HepG2 (cell line): ENCODE results near the gene APBA1. TPM values are rescaled to one million over a fixed set of nuclear protein-coding genes. Genes with fewer than 3 reads are reported as not detected.

Experiments
- BORCS8-MEF2B ChIP-seq: sonication (generic); formaldehyde crosslinking; IDR thresholded peaks from 2 replicates; pipeline ENCODE4 v1.8.0; 2022; ENCODE audit warnings: mild to moderate bottlenecking, missing genetic modification reagents
- CCAR2 ChIP-seq: fragments of 200-400 bp; formaldehyde crosslinking; optimal IDR thresholded peaks from 2 replicates; pipeline ENCODE3; 2018; ENCODE audit warnings: low read depth, mild to moderate bottlenecking, low read length, moderate library complexity
- CENPT ChIP-seq: sonication (generic); formaldehyde crosslinking; IDR thresholded peaks from 2 replicates; pipeline ENCODE4 v1.8.0; 2022; ENCODE audit warnings: low read depth, mild to moderate bottlenecking, moderate library complexity, missing genetic modification reagents
- FLYWCH1 ChIP-seq: sonication (generic); formaldehyde crosslinking; IDR thresholded peaks from 2 replicates; pipeline ENCODE4 v1.8.1; 2023; ENCODE audit warnings: mild to moderate bottlenecking, missing genetic modification reagents
- FOXK1 ChIP-seq: sonication (generic); formaldehyde crosslinking; IDR thresholded peaks from 2 replicates; pipeline ENCODE4 v1.4.0; 2020; ENCODE audit warnings: low read depth, missing genetic modification reagents, borderline replicate concordance
- HMGA1 ChIP-seq: sonication (generic); formaldehyde crosslinking; conservative IDR thresholded peaks from 2 replicates; pipeline ENCODE4 v1.4.0; 2020; ENCODE audit warnings: missing genetic modification reagents
- HOXD1 ChIP-seq: sonication (generic); formaldehyde crosslinking; IDR thresholded peaks from 2 replicates; pipeline ENCODE4 v1.5.0; 2020; ENCODE audit warnings: missing genetic modification reagents
- KDM1A ChIP-seq: IDR thresholded peaks from 2 replicates; pipeline ENCODE4 v1.6.1; 2016; ENCODE audit warnings: missing compliant biosample characterization
- MXD4 ChIP-seq: IDR thresholded peaks from 2 replicates; pipeline ENCODE4 v1.6.1; 2016; ENCODE audit warnings: mild to moderate bottlenecking, missing biosample characterization, missing genetic modification reagents
- NR0B2 ChIP-seq: sonication (generic); formaldehyde crosslinking; IDR thresholded peaks from 2 replicates; pipeline ENCODE4 v1.4.0; 2020; ENCODE audit warnings: mild to moderate bottlenecking, missing genetic modification reagents
- PATZ1 ChIP-seq: sonication (generic); formaldehyde crosslinking; IDR thresholded peaks from 2 replicates; pipeline ENCODE4 v1.4.0; 2020; ENCODE audit warnings: missing genetic modification reagents
- RAD51 ChIP-seq: fragments of 450-650 bp; IDR thresholded peaks from 2 replicates; pipeline ENCODE4 v1.6.1; 2016; ENCODE audit warnings: borderline replicate concordance
- RFXAP ChIP-seq: sonication (generic); formaldehyde crosslinking; IDR thresholded peaks from 2 replicates; pipeline ENCODE4 v1.4.0; 2020; ENCODE audit warnings: missing genetic modification reagents, borderline replicate concordance
- SNAPC2 ChIP-seq: sonication (generic); formaldehyde crosslinking; IDR thresholded peaks from 2 replicates; pipeline ENCODE4 v1.8.1; 2022; ENCODE audit warnings: mild to moderate bottlenecking, missing genetic modification reagents
- TCF7L2 ChIP-seq: IDR thresholded peaks from 2 replicates; pipeline ENCODE4 v1.6.1; 2011; ENCODE audit warnings: mild to moderate bottlenecking, low read depth, low read length, moderate library complexity
- THAP7 ChIP-seq: sonication (generic); formaldehyde crosslinking; IDR thresholded peaks from 2 replicates; pipeline ENCODE4 v1.8.1; 2023; ENCODE audit warnings: mild to moderate bottlenecking, missing genetic modification reagents
- TMF1 ChIP-seq: sonication (generic); formaldehyde crosslinking; IDR thresholded peaks from 2 replicates; pipeline ENCODE4 v1.8.1; 2022; ENCODE audit warnings: low read depth, missing genetic modification reagents
- ZBTB20 ChIP-seq: sonication (generic); formaldehyde crosslinking; IDR thresholded peaks from 2 replicates; pipeline ENCODE4 v1.8.1; 2023; ENCODE audit warnings: missing genetic modification reagents, low read depth, mild to moderate bottlenecking, borderline replicate concordance
- ZMAT3 ChIP-seq: sonication (generic); formaldehyde crosslinking; conservative IDR thresholded peaks from 2 replicates; pipeline ENCODE4 v1.7.0; 2021; ENCODE audit warnings: missing genetic modification reagents
- ZNF230 ChIP-seq: sonication (generic); formaldehyde crosslinking; IDR thresholded peaks from 2 replicates; pipeline ENCODE4 v1.4.0; 2020; ENCODE audit warnings: mild to moderate bottlenecking, missing genetic modification reagents
- ZNF317 ChIP-seq: sonication (generic); formaldehyde crosslinking; IDR thresholded peaks from 2 replicates; pipeline ENCODE4 v1.5.0; 2020; ENCODE audit warnings: mild to moderate bottlenecking, missing genetic modification reagents
- ZNF382 ChIP-seq: sonication (generic); formaldehyde crosslinking; IDR thresholded peaks from 2 replicates; pipeline ENCODE4 v1.5.0; 2020; ENCODE audit warnings: missing genetic modification reagents, mild to moderate bottlenecking, borderline replicate concordance
- ZNF639 ChIP-seq: conservative IDR thresholded peaks from 2 replicates; pipeline ENCODE4 v1.6.1; 2018; ENCODE audit warnings: missing genetic modification reagents
- ZNF746 ChIP-seq: sonication (generic); formaldehyde crosslinking; IDR thresholded peaks from 2 replicates; pipeline ENCODE4 v1.8.0; 2022; ENCODE audit warnings: mild to moderate bottlenecking, missing genetic modification reagents
- ZSCAN12 ChIP-seq: sonication (generic); formaldehyde crosslinking; IDR thresholded peaks from 2 replicates; pipeline ENCODE4 v1.9.0; 2021; ENCODE audit warnings: mild to moderate bottlenecking, missing genetic modification reagents
- ZSCAN5A ChIP-seq: sonication (generic); formaldehyde crosslinking; IDR thresholded peaks from 2 replicates; pipeline ENCODE4 v1.8.0; 2022; ENCODE audit warnings: mild to moderate bottlenecking, missing genetic modification reagents, borderline replicate concordance
- polyA plus RNA-seq, 8 experiments: library from polyadenylated mRNA; depleted of rRNA in 3 of 8; stranded (reverse) in 7 of 8; unstranded in 1 of 8; fragments of >200 nt; fragmentation: Illumina TruSeq in 4 of 8; extraction: Trizol in 4 of 8; gene quantifications; 2 replicates each; pipeline versions ENCODE4 v1.2.1 to v1.2.3, GENCODE V29; 2011 to 2016; ENCODE audit warnings: low read depth in 4 of 8, missing spikeins in 1 of 8, mixed read lengths in 1 of 8; ENCODE audit not compliant: insufficient read depth in 1 of 8
- total RNA-seq, 5 experiments: library from RNA; depleted of rRNA; stranded (reverse); fragments of >200 nt; fragmentation: Illumina TruSeq; extraction: Trizol; gene quantifications; 2 replicates each; pipeline ENCODE4 v1.2.3, GENCODE V29; 2016; ENCODE audit warnings: low read depth in 1 of 5

Gene APBA1
- total and polyA plus RNA-seq, 2 of the 13 experiments (the other 11 are each of a cell fraction or from before 2014, with no cell fraction given), result 0.15 TPM; not detected in 1

- no peak for TF ChIP-seq RFXAP (CRISPR knock-in tag)
- TF ChIP-seq TMF1 (CRISPR knock-in tag), result no peak
- TF ChIP-seq ZBTB20 (CRISPR knock-in tag), result no peak
- TF ChIP-seq CCAR2, result no peak
- no peak for TF ChIP-seq HMGA1 (CRISPR knock-in tag)
- TF ChIP-seq ZNF382 (CRISPR knock-in tag), result no peak
- no peak for TF ChIP-seq ZSCAN12
- TF ChIP-seq PATZ1, result peak; percentile 73
- no peak for TF ChIP-seq ZNF230 (CRISPR knock-in tag)
- TF ChIP-seq NR0B2 (CRISPR knock-in tag), result no peak
- no peak for TF ChIP-seq SNAPC2 (CRISPR knock-in tag)
- no peak for TF ChIP-seq MXD4 (CRISPR knock-in tag)
- TF ChIP-seq ZNF746 (CRISPR knock-in tag), result no peak
- TF ChIP-seq FOXK1, result peak; percentile 67; the same call in 1 of the 2 replicates
- TF ChIP-seq RAD51, result no peak
- no peak for TF ChIP-seq FLYWCH1 (CRISPR knock-in tag)
- TF ChIP-seq TCF7L2, result no peak
- TF ChIP-seq HOXD1 (CRISPR knock-in tag), result no peak
- no peak for TF ChIP-seq ZNF317 (CRISPR knock-in tag)
- TF ChIP-seq THAP7 (CRISPR knock-in tag), result no peak
- no peak for TF ChIP-seq ZSCAN5A (CRISPR knock-in tag)
- TF ChIP-seq BORCS8-MEF2B, result no peak
- TF ChIP-seq ZMAT3, result no peak
- TF ChIP-seq KDM1A (CRISPR knock-in tag), result no peak
- no peak for TF ChIP-seq ZNF639 (CRISPR knock-in tag)
- no peak for TF ChIP-seq CENPT (CRISPR knock-in tag)
These were observed 152.5 kb downstream of the APBA1 start (continued) for GRCh38 chr9:69519470-69520240.
